Thymus (tissue), 11 donors: ENCODE results near the gene SP8. TPM values are rescaled to one million over a fixed set of nuclear protein-coding genes. Genes with fewer than 3 reads are reported as not detected.
"Not testable (repeated sequence)": the region's sequence is repeated elsewhere in the genome, so short reads cannot be mapped to it uniquely, and the experiment has no call there.

Experiments used
- DNase-seq, 9 donors: peaks; one replicate each; pipeline ENCODE4 v3.0.0-alpha.2; 2013; ENCODE audit warnings: low spot score in 9 of 9, low read depth in 6 of 9, missing footprints in 1 of 9
- H3K27ac ChIP-seq, 2 donors: one replicate each; pipeline ENCODE4 v1.5.1; 2013; ENCODE audit warnings: control low read depth in 1 of 2, low read depth in 1 of 2, low read length in 1 of 2, mild to moderate bottlenecking in 1 of 2, moderate library complexity in 1 of 2
- H3K27me3 ChIP-seq, 2 donors: one replicate each; pipeline ENCODE4 v1.5.1; 2013; ENCODE audit warnings: low read length in 1 of 2; ENCODE audit not compliant: control insufficient read depth in 2 of 2, insufficient read depth in 1 of 2
- H3K36me3 ChIP-seq, 2 donors: one replicate each; pipeline ENCODE4 v1.5.1; 2013; ENCODE audit warnings: low read length in 1 of 2, mild to moderate bottlenecking in 1 of 2, moderate library complexity in 1 of 2; ENCODE audit not compliant: control insufficient read depth in 2 of 2, insufficient read depth in 2 of 2
- H3K4me1 ChIP-seq, 2 donors: one replicate each; pipeline ENCODE4 v1.5.1; 2013; ENCODE audit warnings: low read length in 2 of 2; ENCODE audit not compliant: control insufficient read depth in 2 of 2, insufficient read depth in 2 of 2
- H3K4me3 ChIP-seq, 2 donors: one replicate each; pipeline ENCODE4 v1.5.1; 2013; ENCODE audit warnings: low read length in 2 of 2, control low read depth in 1 of 2, mild to moderate bottlenecking in 1 of 2
- H3K9me3 ChIP-seq, 2 donors: one replicate each; pipeline ENCODE4 v1.5.1; 2013; ENCODE audit warnings: low read length in 1 of 2, mild to moderate bottlenecking in 1 of 2; ENCODE audit not compliant: control insufficient read depth in 2 of 2, insufficient read depth in 1 of 2
- WGBS: extraction: QIAGEN DNeasy Blood & Tissue Kit; methylation state at CpG from one replicate; pipeline ENCODE4 v1.1.7; 2013; 5-methylcytosine and 5-hydroxymethylcytosine counted together
- polyA plus RNA-seq: library from polyadenylated mRNA; stranded (reverse); fragments of 200-250 nt; gene quantifications from one replicate; pipeline ENCODE4 v1.2.3, GENCODE V29; 2013
- total RNA-seq: library from RNA; stranded (reverse); fragments of 120-200 nt; gene quantifications from one replicate; pipeline ENCODE4 v1.2.4, GENCODE V29; 2013
- donor health status: healthy.

The SP8 gene
- total and polyA plus RNA-seq, 2 donors: 0.05 TPM; not detected in 1

DNA sequence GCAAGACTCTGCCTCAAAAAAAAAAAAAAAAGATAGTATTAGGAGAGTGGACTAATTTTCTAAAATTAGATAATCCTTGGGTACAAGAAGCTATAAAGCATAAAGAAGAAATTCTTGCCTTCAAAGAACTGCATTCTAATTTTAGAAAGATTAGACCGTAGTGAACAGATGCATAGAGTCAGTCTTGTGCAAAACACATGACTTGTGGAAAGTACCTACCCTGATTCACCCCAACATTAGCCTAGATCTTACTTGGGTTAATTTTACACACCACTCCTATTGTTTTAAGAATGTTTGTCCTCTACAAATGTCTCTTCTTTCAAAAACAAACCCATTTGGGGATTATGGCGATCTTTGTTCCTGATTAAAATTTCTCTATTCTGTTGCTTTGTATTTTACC is 38.9 kb upstream of the SP8 start:
- H3K27ac ChIP-seq: no peak overlapping the region
- no peak overlapping the region for H3K4me3 ChIP-seq
- no peaks in the 10 kb centered on the region for H3K27me3 ChIP-seq
- WGBS: 86% methylated on average over 2 of the region's 2 CpGs
- H3K36me3 ChIP-seq: no peaks in the 10 kb centered on the region
- H3K9me3 ChIP-seq: no peaks in the 10 kb centered on the region
- H3K4me1 ChIP-seq: no peaks in the 10 kb centered on the region
- no peak for DNase-seq

GRCh38 chr7:20821390-20821789 is 34.7 kb upstream of the SP8 start:
- not testable (repeated sequence) for H3K36me3 ChIP-seq, DNase-seq
- WGBS: 94% methylated on average over 3 of the region's 3 CpGs

DNA sequence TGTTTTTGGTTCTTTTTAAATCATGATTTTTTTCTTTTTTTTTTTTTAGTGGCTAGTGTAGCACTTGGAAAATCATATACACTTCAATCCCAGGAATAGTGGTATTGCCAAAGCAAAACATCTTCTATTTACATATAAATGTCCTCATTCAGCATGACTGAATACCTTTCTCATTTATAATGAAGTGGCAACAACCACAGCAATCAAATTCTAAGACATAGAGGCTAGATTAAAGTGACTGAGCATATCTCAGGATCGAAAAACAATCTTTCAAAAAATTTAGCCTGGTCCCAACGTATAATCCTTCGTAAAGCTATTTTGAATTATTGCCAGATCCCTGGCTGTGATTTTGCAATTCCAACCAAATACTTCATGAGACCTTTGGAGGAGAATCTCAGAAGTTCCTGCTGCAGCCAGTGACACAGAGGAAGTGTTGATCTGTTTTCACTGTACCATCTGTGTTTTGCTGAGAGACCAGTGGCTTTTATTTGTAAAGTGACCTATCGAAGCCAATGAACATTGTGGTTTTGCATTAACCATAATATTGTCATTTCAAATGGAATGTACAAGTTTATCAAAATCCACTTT is 29.8 kb upstream of the SP8 start:
- DNase-seq: no peak
- 84% methylated on average over 4 of the region's 4 CpGs for WGBS
- no peaks in the 10 kb centered on the region for H3K36me3 ChIP-seq

More at GRCh38 chr7:20821390-20821789, 34.7 kb upstream of the SP8 start:
- not testable (repeated sequence) for H3K9me3 ChIP-seq, H3K4me1 ChIP-seq, H3K27ac ChIP-seq, H3K27me3 ChIP-seq, H3K4me3 ChIP-seq

GRCh38 chr7:20804345-20804744 is 17.7 kb upstream of the SP8 start:
- Histone ChIP-seq H3K27me3 (peaks cover 7 to 34% of the 10 kb centered on the region in 2 donors), H3K27ac (no peak overlapping the region), H3K36me3 (no peaks in the 10 kb centered on the region), H3K9me3 (no peaks in the 10 kb centered on the region), H3K4me3 (no peak overlapping the region), H3K4me1 (no peaks in the 10 kb centered on the region)
- WGBS: 96% methylated on average over 3 of the region's 3 CpGs
- no peak for DNase-seq

More for the DNA sequence above, 29.8 kb upstream of the SP8 start:
- Histone ChIP-seq H3K27me3 (no peaks in the 10 kb centered on the region), H3K4me3 (no peak overlapping the region), H3K9me3 (peaks cover 0 to 3% of the 10 kb centered on the region in 2 donors), H3K4me1 (no peaks in the 10 kb centered on the region), H3K27ac (no peak overlapping the region)

DNA sequence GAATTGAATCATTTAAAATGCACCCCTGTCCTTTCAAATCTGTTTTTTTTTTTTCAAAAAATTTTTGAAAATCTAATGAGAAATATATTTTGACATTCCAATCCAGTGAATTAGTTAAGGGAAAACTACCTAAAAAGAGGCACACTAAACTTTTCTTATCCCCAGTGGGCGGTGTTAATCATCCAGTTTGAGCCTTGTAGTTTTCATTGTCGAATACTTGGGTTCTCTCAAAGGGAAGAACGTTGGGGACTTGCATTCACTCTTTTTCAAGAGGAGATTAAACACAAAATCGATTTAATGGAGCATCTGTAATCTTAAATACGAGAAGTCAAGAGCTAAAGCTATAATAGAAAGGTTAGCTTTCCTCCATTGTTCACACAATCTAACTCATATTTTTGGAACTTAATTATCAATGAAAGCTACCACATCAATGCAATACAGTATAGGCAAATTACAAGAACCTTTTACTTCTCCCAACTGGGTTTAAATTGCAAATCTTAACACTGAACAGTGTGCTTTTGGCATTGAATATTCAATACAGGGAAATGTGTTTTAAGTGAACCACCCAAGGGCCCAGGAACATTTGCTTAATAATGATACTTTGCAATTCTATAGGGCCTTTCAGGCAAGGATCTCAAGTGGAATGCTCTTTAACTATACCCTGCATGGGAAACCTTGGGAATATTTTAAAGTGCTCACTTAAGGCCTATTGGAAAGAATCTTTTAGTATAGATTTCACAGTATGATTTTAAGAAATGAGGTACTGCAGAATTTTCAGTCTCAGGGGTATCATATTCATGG is 13.1 kb upstream of the SP8 start:
- Histone ChIP-seq H3K27me3 (peaks cover 43 to 78% of the 10 kb centered on the region in 2 donors), H3K36me3 (no peaks in the 10 kb centered on the region), H3K9me3 (no peaks in the 10 kb centered on the region), H3K4me1 (peaks cover 3 to 12% of the 10 kb centered on the region in 2 donors), H3K4me3 (no peak overlapping the region), H3K27ac (no peak overlapping the region)
- no peak for DNase-seq
- 71% methylated on average over 5 of the region's 5 CpGs for WGBS

DNA sequence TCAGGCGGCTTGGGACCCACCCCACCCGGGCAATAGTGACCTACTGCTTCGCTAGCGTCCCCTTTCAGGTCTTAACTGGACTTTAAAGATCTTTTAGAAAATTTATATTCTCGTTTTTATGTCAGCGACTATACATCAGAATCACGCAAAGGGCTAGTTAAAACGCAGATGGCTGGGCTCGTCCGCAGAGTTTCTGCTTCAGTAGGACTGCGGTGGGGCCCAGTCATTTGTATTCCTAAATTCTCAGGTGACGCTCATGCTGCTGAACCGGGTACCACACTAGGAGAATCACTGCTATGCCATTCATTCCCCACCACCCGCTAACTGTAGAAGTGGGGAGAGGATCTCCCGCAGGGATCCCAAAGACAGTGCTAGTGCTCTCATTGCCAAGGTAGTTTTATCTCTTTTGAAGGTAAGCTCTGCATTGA is 12.0 kb upstream of the SP8 start:
- Histone ChIP-seq H3K4me1 (peaks cover 3 to 12% of the 10 kb centered on the region in 2 donors), H3K27me3 (peaks cover 51 to 85% of the 10 kb centered on the region in 2 donors), H3K27ac (no peak overlapping the region), H3K36me3 (no peaks in the 10 kb centered on the region), H3K4me3 (peak overlapping the region in 1 of 2 donors; percentile 64), H3K9me3 (no peaks in the 10 kb centered on the region)
- 7% methylated on average over 15 of the region's 15 CpGs for WGBS
- no peak for DNase-seq

DNA sequence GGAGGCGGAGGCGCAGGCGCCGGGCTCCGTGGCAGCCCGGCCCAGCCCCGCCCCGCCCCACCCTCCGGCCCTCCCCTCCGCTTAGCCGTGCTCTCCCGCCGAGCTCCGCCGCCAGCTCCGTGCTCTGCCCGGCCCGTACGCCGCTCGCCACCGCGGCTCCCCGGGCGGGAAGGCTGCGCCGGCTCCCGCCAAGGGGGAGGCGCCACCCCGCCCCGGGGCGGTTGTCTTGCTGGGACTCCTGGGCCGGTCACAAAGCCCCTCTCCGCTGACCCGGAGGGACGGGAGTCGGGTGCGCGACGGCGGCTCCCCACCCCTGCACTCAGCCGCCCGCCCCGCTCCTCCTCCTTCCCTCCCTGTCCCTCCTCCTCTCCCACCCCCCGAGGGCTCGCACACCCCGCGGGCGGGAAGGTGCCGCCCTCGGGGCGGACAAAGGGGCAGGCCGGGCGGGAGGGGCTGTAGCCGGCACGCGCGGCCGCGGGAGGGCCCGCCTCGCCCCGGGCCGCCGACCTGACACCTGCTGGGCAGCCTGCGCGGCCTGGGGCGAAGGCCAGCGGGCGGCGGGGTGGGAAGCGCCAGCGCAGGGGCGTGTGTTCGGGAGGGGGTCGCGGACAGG is 11.5 kb upstream of the SP8 start:
- peaks cover 57 to 90% of the 10 kb centered on the region in 2 donors for H3K27me3 ChIP-seq
- DNase-seq: no peak
- H3K27ac ChIP-seq: no peak overlapping the region

DNA sequence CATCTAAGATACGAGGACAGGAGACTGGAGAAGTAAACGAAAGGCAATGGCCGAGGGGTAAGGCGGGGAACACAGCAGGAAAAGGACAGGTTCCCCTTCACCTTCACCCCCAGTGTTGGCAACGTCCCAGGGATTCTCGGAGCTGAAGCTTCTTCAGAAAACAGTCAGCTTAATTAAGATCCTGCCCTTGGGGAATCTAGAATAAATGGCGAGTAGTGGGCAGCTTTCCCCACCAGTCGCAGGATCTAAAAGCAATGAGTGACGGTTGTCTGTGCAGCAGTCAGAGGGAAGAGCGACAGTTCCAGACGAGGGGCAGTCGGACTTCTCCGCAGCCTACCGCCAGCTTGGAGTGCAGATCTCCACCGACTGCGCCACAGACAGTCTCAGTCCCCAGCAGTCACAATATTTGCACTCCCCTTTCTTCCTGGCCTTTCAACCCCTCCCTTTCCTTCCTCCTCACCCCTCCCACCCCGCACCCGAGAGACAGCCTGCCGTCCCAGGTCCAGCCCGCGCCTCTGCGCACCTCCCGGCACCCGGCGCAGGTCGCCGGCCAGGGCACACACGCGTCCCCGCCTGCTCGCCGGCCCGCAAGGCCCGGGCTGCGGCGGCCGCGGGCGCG is 10.9 kb upstream of the SP8 start:
- Histone ChIP-seq H3K27me3 (peaks cover 60 to 93% of the 10 kb centered on the region in 2 donors), H3K36me3 (no peaks in the 10 kb centered on the region), H3K27ac (no peak overlapping the region), H3K4me1 (peaks cover 3 to 12% of the 10 kb centered on the region in 2 donors), H3K4me3 (peak overlapping the region in 1 of 2 donors; percentile 64), H3K9me3 (peaks cover 0 to 3% of the 10 kb centered on the region in 2 donors)
- DNase-seq: no peak
- WGBS: 2% methylated on average over 40 of the region's 40 CpGs

More for the DNA sequence above, 11.5 kb upstream of the SP8 start:
- Histone ChIP-seq H3K4me1 (peaks cover 3 to 12% of the 10 kb centered on the region in 2 donors), H3K36me3 (no peaks in the 10 kb centered on the region), H3K4me3 (peak overlapping the region in 1 of 2 donors; percentile 64), H3K9me3 (peaks cover 0 to 2% of the 10 kb centered on the region in 2 donors)
- 2% methylated on average over 77 of the region's 77 CpGs for WGBS
